ENCODE measurements around the gene COX4I1. TPM values are rescaled to one million over a fixed set of nuclear protein-coding genes. Genes with fewer than 3 reads are reported as not detected.

Gene COX4I1
- total RNA-seq, 1 experiment from 2014 or later, result 839 TPM

DNA sequence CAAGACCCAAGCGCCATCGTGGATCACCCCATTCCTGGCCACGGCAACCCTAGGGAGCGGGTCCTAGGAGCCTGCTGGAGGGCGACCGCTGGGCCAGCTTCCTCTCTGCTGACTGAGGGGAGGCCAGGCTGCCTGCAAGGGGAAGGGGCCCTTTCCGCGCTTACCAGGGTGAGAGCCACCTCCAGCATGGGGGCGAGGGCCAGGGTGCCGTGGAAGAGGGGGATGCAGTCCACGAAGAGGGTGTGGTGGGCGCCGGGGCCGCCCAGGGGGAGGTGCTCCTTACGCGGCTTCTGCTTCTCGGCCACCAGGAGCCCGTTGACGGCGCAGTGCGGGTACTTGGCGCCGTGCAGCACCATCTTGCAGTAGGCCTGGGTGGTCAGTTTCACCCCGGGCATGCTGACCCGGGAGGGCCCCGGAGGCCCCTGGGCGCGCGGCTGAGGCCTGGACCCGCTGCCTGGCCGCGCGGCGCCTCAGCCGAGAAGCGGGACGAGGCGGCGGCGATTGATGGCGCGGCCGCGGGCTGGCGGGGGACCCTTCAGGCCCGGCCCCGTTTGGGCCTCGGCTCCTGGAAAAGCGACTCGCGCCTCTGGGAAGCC lies 496 bp upstream of the COX4I1 start:
- TF ChIP-seq MAX (IDR thresholded peaks at IDR 0.05) (no peak), EZH2 (IDR thresholded peaks at IDR 0.05) (no peak), POLR2A (IDR thresholded peaks at IDR 0.05; ENCODE audit: borderline replicate concordance, extremely low read depth, insufficient read depth, insufficient read length) (no peak), ZFX (IDR thresholded peaks at IDR 0.05) (peak; percentile 99), SIN3A (IDR thresholded peaks at IDR 0.05; ENCODE audit: low read depth) (no peak)
- ChIA-PET RAD21 (ENCODE audit: low non-redundant PET in 1 of 2, low total read pairs in 2 of 2, uncharacterized antibody in 2 of 2, unreplicated experiment in 2 of 2) (no interaction called here), CTCF (no interaction called here), POLR2A (no interaction called here)
- Histone ChIP-seq H3K79me2 (ENCODE audit: insufficient read depth, low read length) (peaks cover 100% of the 10 kb centered on the region), H3K9me2 (ENCODE audit: insufficient read depth) (no peaks in the 10 kb centered on the region), H3K27me3 (ENCODE audit: insufficient read depth, low read length) (no peaks in the 10 kb centered on the region), H3K36me3 (ENCODE audit: control insufficient read depth in 1 of 2, insufficient read depth in 2 of 2, low read length in 2 of 2) (peaks cover 41 to 60% of the 10 kb centered on the region in 2 experiments), H3K4me1 (ENCODE audit: control insufficient read depth in 1 of 2, insufficient read depth in 2 of 2, low read length in 2 of 2) (peaks cover 11 to 22% of the 10 kb centered on the region in 2 experiments; a peak in 3 of 4 replicates), H3K27ac (ENCODE audit: low read depth, low read length) (peak overlapping the region; percentile 90), H3K4me2 (ENCODE audit: low read length) (peak overlapping the region; percentile 75), H3K9ac (ENCODE audit: low read length) (peak overlapping the region; percentile 89), H2AFZ (ENCODE audit: low read depth, low read length, poor library complexity, severe bottlenecking) (no peak overlapping the region), H4K20me1 (ENCODE audit: insufficient read depth) (peaks cover 7% of the 10 kb centered on the region; the same call in 1 of the 2 replicates), H3K9me3 (ENCODE audit: control insufficient read depth in 1 of 2, insufficient read depth in 1 of 2, low read depth in 1 of 2, low read length in 2 of 2) (no peaks in the 10 kb centered on the region), H3K4me3 (replicated peaks in 1 of 2; ENCODE audit: low read depth in 1 of 2, low read length in 2 of 2) (peak overlapping the region; percentile 92 to 93)
- BruUV-seq (replicated peaks), result no TSS peak
- ATAC-seq (peak; percentile 66), DNase-seq (ENCODE audit: low read depth, low spot score) (no peak)
- intact Hi-C loops (cut with micrococcal nuclease), result no loop called here

DNA sequence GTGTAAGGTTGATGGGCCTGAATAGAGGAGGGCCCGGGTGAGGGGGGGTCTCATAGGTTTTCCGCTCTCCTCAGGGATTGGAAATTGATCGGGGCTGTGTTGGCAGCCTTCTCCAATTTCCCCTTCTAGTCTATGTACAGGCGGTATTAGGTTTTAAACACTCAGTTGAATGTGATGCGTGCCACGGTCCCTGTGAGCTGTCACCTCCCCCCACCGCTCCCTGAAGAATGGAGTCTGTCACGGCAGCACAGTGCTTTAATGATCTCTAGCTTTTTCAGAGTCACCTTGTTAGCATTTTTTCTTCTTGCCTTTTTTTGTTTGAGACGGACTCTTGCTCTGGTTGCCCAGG lies 800 bp downstream of the COX4I1 start:
- H3K9ac ChIP-seq (ENCODE audit: low read length), result peak overlapping the region; percentile 89
- no TSS peak for BruUV-seq (replicated peaks)
- no peaks in the 10 kb centered on the region for H3K9me3 ChIP-seq (ENCODE audit: control insufficient read depth in 1 of 2, insufficient read depth in 1 of 2, low read depth in 1 of 2, low read length in 2 of 2)
- H3K27ac ChIP-seq (ENCODE audit: low read depth, low read length), result peak overlapping the region; percentile 90
- peaks cover 7% of the 10 kb centered on the region; the same call in 1 of the 2 replicates for H4K20me1 ChIP-seq (ENCODE audit: insufficient read depth)
- RAD21 ChIA-PET (ENCODE audit: low non-redundant PET in 1 of 2, low total read pairs in 2 of 2, uncharacterized antibody in 2 of 2, unreplicated experiment in 2 of 2), result no interaction called here
- peaks cover 11 to 22% of the 10 kb centered on the region in 2 experiments; a peak in 3 of 4 replicates for H3K4me1 ChIP-seq (ENCODE audit: control insufficient read depth in 1 of 2, insufficient read depth in 2 of 2, low read length in 2 of 2)
- POLR2A ChIA-PET, result no interaction called here
- CTCF ChIA-PET, result interaction anchor here (1.5 kb wide), 1 partner anchor 19 kb away, joined by 6 read pairs; no protein-coding TSS in a partner anchor
- no peaks in the 10 kb centered on the region for H3K9me2 ChIP-seq (ENCODE audit: insufficient read depth)
- H2AFZ ChIP-seq (ENCODE audit: low read depth, low read length, poor library complexity, severe bottlenecking), result no peak overlapping the region
- peaks cover 45 to 57% of the 10 kb centered on the region in 2 experiments for H3K36me3 ChIP-seq (ENCODE audit: control insufficient read depth in 1 of 2, insufficient read depth in 2 of 2, low read length in 2 of 2)
- intact Hi-C loops (cut with micrococcal nuclease), result no loop called here
- peak overlapping the region; percentile 92 to 93 for H3K4me3 ChIP-seq (replicated peaks in 1 of 2; ENCODE audit: low read depth in 1 of 2, low read length in 2 of 2)
- DNase-seq (ENCODE audit: low read depth, low spot score) (no peak), ATAC-seq (no peak)
- H3K79me2 ChIP-seq (ENCODE audit: insufficient read depth, low read length), result peaks cover 95% of the 10 kb centered on the region
- H3K4me2 ChIP-seq (ENCODE audit: low read length), result peak overlapping the region; percentile 75
- no peaks in the 10 kb centered on the region for H3K27me3 ChIP-seq (ENCODE audit: insufficient read depth, low read length)
- TF ChIP-seq REST (IDR thresholded peaks at IDR 0.05; ENCODE audit: low read depth), result no peak
- TF ChIP-seq, protein P1, sequence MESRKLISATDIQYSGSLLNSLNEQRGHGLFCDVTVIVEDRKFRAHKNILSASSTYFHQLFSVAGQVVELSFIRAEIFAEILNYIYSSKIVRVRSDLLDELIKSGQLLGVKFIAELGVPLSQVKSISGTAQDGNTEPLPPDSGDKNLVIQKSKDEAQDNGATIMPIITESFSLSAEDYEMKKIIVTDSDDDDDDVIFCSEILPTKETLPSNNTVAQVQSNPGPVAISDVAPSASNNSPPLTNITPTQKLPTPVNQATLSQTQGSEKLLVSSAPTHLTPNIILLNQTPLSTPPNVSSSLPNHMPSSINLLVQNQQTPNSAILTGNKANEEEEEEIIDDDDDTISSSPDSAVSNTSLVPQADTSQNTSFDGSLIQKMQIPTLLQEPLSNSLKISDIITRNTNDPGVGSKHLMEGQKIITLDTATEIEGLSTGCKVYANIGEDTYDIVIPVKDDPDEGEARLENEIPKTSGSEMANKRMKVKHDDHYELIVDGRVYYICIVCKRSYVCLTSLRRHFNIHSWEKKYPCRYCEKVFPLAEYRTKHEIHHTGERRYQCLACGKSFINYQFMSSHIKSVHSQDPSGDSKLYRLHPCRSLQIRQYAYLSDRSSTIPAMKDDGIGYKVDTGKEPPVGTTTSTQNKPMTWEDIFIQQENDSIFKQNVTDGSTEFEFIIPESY (IDR thresholded peaks at IDR 0.05; ENCODE audit: extremely low read depth, insufficient replicate concordance, low read length), result no peak
- no peak for TF ChIP-seq POLR2AphosphoS5 (IDR thresholded peaks at IDR 0.05; ENCODE audit: low read depth, low read length)
- TF ChIP-seq SRF (IDR thresholded peaks at IDR 0.05; ENCODE audit: low read depth), result no peak
- no peak for TF ChIP-seq EGR1 (IDR thresholded peaks at IDR 0.05; ENCODE audit: low read depth)
- TF ChIP-seq SP1 (IDR thresholded peaks at IDR 0.05; ENCODE audit: low read depth), result no peak
- no peak for TF ChIP-seq CTCF (IDR thresholded peaks at IDR 0.05 in 2 of 3, conservative IDR thresholded peaks at IDR 0.05 in 1 of 3; ENCODE audit: borderline replicate concordance in 1 of 3, insufficient read depth in 1 of 3, low read depth in 2 of 3, low read length in 2 of 3)

All from HCT116 (cell line).